Skin epidermis (tissue), 12 donors: ENCODE results near the gene DCTN1.
A peak's percentile ranks its signal among the peaks of the same experiment; 100 is the strongest.

Experiments
- H3K27ac ChIP-seq, 21 experiments: fragments of 200-600 bp; sonication (generic) in 11 of 21; one replicate each; pipeline ENCODE4 v1.5.0; 2020; ENCODE audit warnings: mild to moderate bottlenecking in 3 of 21, inconsistent platforms in 2 of 21, moderate library complexity in 2 of 21
- H3K4me3 ChIP-seq, 7 experiments: fragments of 200-600 bp; sonication (generic) in 2 of 7; one replicate each; pipeline ENCODE4 v1.5.0; 2020; ENCODE audit warnings: inconsistent platforms in 2 of 7, mild to moderate bottlenecking in 2 of 7, moderate library complexity in 1 of 7

The DCTN1 gene

GRCh38 chr2:74379851-74380789 is at the start of gene DCTN1:
Gene DCTN1, minus strand, starts transcription at chr2:74380311. Its CDS starts 274 bp downstream, at chr2:74380037.
- Histone ChIP-seq H3K27ac (peak within 1 kb of the TSS in 12 of 21 experiments; percentile 3 to 80 (median 48)), H3K4me3 (peak within 1 kb of the TSS in 3 of 7 experiments; percentile 2 to 11 (median 9))

- no peak overlapping the region for H3K27ac ChIP-seq
- H3K4me3 ChIP-seq: no peak overlapping the region
Observed at GRCh38 chr2:74428675-74429074, 48.6 kb upstream of the DCTN1 start.

- H3K4me3 ChIP-seq: no peak overlapping the region
- no peak overlapping the region for H3K27ac ChIP-seq
Observed at GRCh38 chr2:74427551-74427950, 47.4 kb upstream of the DCTN1 start.

GRCh38 chr2:74426181-74426758 is 46.2 kb upstream of the DCTN1 start:
- Histone ChIP-seq H3K27ac (peak overlapping the region in 5 of 21 experiments; percentile 17 to 69 (median 52)), H3K4me3 (no peak overlapping the region)

GRCh38 chr2:74425523-74425922 is 45.4 kb upstream of the DCTN1 start:
- H3K4me3 ChIP-seq: no peak overlapping the region

GRCh38 chr2:74424995-74425406 is 44.9 kb upstream of the DCTN1 start:
- no peak overlapping the region for H3K4me3 ChIP-seq
- H3K27ac ChIP-seq: peak overlapping the region in 4 of 21 experiments; percentile 3 to 51 (median 30)

More at GRCh38 chr2:74425523-74425922, 45.4 kb upstream of the DCTN1 start:
- H3K27ac ChIP-seq: peak overlapping the region in 4 of 21 experiments; percentile 24 to 52 (median 43)

GRCh38 chr2:74424139-74424992 is 44.3 kb upstream of the DCTN1 start:
- Histone ChIP-seq H3K4me3 (no peak overlapping the region), H3K27ac (peak overlapping the region in 3 of 21 experiments; percentile 3 to 51 (median 24))

- H3K27ac ChIP-seq: no peak overlapping the region
Observed at GRCh38 chr2:74423231-74424095, 43.4 kb upstream of the DCTN1 start.

GRCh38 chr2:74421221-74421870 is 41.2 kb upstream of the DCTN1 start, which contains the start of the genes C2orf81 and WDR54:
Gene C2orf81, minus strand, starts transcription at chr2:74421619. Its CDS starts 59 bp downstream, at chr2:74421560.
Gene WDR54, plus strand, starts transcription at chr2:74421730. Its CDS starts 424 bp downstream, at chr2:74422154.
- peak within 1 kb of the TSS in 18 of 21 experiments; percentile 36 to 85 (median 62) for H3K27ac ChIP-seq
- peak within 1 kb of the TSS; percentile 44 to 64 (median 59) for H3K4me3 ChIP-seq

More at GRCh38 chr2:74423231-74424095, 43.4 kb upstream of the DCTN1 start:
- no peak overlapping the region for H3K4me3 ChIP-seq

- peak overlapping the region in 5 of 7 experiments; percentile 44 to 64 (median 60) for H3K4me3 ChIP-seq
Observed at GRCh38 chr2:74420443-74421103, 40.5 kb upstream of the DCTN1 start.

GRCh38 chr2:74420006-74420405 is 39.9 kb upstream of the DCTN1 start:
- Histone ChIP-seq H3K4me3 (no peak overlapping the region), H3K27ac (no peak overlapping the region)

More at GRCh38 chr2:74420443-74421103, 40.5 kb upstream of the DCTN1 start:
- H3K27ac ChIP-seq: peak overlapping the region in 7 of 21 experiments; percentile 17 to 85 (median 80)

- Histone ChIP-seq H3K27ac (peak overlapping the region in 1 of 21 experiments; percentile 37), H3K4me3 (no peak overlapping the region)
Observed at GRCh38 chr2:74419345-74419744, 39.2 kb upstream of the DCTN1 start.

GRCh38 chr2:74418312-74418711 is 38.2 kb upstream of the DCTN1 start:
- H3K27ac ChIP-seq: no peak overlapping the region
- H3K4me3 ChIP-seq: no peak overlapping the region

- Histone ChIP-seq H3K4me3 (no peak overlapping the region), H3K27ac (no peak overlapping the region)
Observed at GRCh38 chr2:74417763-74418162, 37.7 kb upstream of the DCTN1 start.

GRCh38 chr2:74417197-74417596 is 37.1 kb upstream of the DCTN1 start:
- H3K27ac ChIP-seq: no peak overlapping the region
- H3K4me3 ChIP-seq: no peak overlapping the region

- no peak overlapping the region for H3K4me3 ChIP-seq
- no peak overlapping the region for H3K27ac ChIP-seq
Observed at GRCh38 chr2:74416778-74417177, 36.7 kb upstream of the DCTN1 start.

- Histone ChIP-seq H3K27ac (peak overlapping the region in 8 of 21 experiments; percentile 4 to 78 (median 58)), H3K4me3 (peak overlapping the region; percentile 30 to 59 (median 47))
Observed at GRCh38 chr2:74415762-74416395, 35.8 kb upstream of the DCTN1 start.
